Stimulated activated naive B cell treated with anti-CD40 and anti-IgM and Interleukin-4, amounts not matched to agents 10 μg/mL and 1 μg/mL and 100 μg/mL, for 72 hours (primary cell): ENCODE measurements around the gene SREBF2.
A peak's percentile ranks its signal among the peaks of the same experiment; 100 is the strongest.
"Not testable (repeated sequence)": the region's sequence is repeated elsewhere in the genome, so short reads cannot be mapped to it uniquely, and the experiment has no call there.

ENCODE experiments used
- ATAC-seq, 2 donors: fragments of 150-1000 bp; cut with Tn5 transposase; replicated peaks; 2 replicates each; pipeline ENCODE4 v1.10.0; 2021; ENCODE audit warnings: moderate library complexity in 1 of 2
- DNase-seq: peaks from one replicate; pipeline ENCODE4 v3.0.0; 2021
- H3K27ac Mint-ChIP-seq: one replicate; pipeline ENCODE4 v1.8.0; 2022; ENCODE audit warnings: mild to moderate bottlenecking, mixed read lengths
- H3K27me3 Mint-ChIP-seq, 2 donors: one replicate each; pipeline ENCODE4 v1.8.0; 2022; ENCODE audit warnings: mixed read lengths in 2 of 2
- H3K36me3 Mint-ChIP-seq, 2 donors: one replicate each; pipeline ENCODE4 v1.8.0; 2022; ENCODE audit warnings: mixed read lengths in 2 of 2, mild to moderate bottlenecking in 1 of 2
- H3K4me1 Mint-ChIP-seq, 2 donors: one replicate each; pipeline ENCODE4 v1.8.0; 2022; ENCODE audit warnings: mixed read lengths in 2 of 2, mild to moderate bottlenecking in 1 of 2
- H3K4me3 Mint-ChIP-seq, 2 donors: one replicate each; pipeline ENCODE4 v1.8.0; 2022; ENCODE audit warnings: mild to moderate bottlenecking in 2 of 2, mixed read lengths in 2 of 2, moderate library complexity in 1 of 2
- H3K9me3 Mint-ChIP-seq, 2 donors: one replicate each; pipeline ENCODE4 v1.8.0; 2022; ENCODE audit warnings: mixed read lengths in 2 of 2, mild to moderate bottlenecking in 1 of 2

Gene SREBF2

GRCh38 chr22:41943661-41944209 is 110.8 kb downstream of the SREBF2 start:
- H3K9me3 Mint-ChIP-seq: no peaks in the 10 kb centered on the region
- peak overlapping the region; percentile 7 for H3K27ac Mint-ChIP-seq
- peak overlapping the region in 1 of 2 donors; percentile 53 for H3K4me3 Mint-ChIP-seq
- DNase-seq: no peak
- H3K4me1 Mint-ChIP-seq: peaks cover 38 to 67% of the 10 kb centered on the region in 2 donors
- peaks cover 28 to 48% of the 10 kb centered on the region in 2 donors for H3K36me3 Mint-ChIP-seq
- H3K27me3 Mint-ChIP-seq: peaks cover 4 to 6% of the 10 kb centered on the region in 2 donors
- no peak for ATAC-seq

GRCh38 chr22:41946629-41947423 is 113.9 kb downstream of the SREBF2 start, which contains the start of gene CENPM:
Gene CENPM (minus strand): TSS chr22:41947152. CDS start chr22:41947076, 76 bp downstream.
- ATAC-seq (peak; percentile 93 to 96), DNase-seq (peak; percentile 91)
- Mint-ChIP-seq H3K27ac (peak within 1 kb of the TSS; percentile 93), H3K27me3 (peaks cover 4 to 6% of the 10 kb centered on the region in 2 donors), H3K36me3 (peaks cover 14 to 24% of the 10 kb centered on the region in 2 donors), H3K4me3 (peak within 1 kb of the TSS; percentile 90 to 92), H3K4me1 (peaks cover 39 to 58% of the 10 kb centered on the region in 2 donors), H3K9me3 (no peaks in the 10 kb centered on the region)

GRCh38 chr22:41947424-41948080 is 114.6 kb downstream of the SREBF2 start:
- ATAC-seq (no peak), DNase-seq (no peak)
- H3K4me3 Mint-ChIP-seq: peak overlapping the region; percentile 90 to 92
- H3K36me3 Mint-ChIP-seq: peaks cover 14 to 20% of the 10 kb centered on the region in 2 donors
- H3K4me1 Mint-ChIP-seq: peaks cover 44 to 61% of the 10 kb centered on the region in 2 donors
- no peaks in the 10 kb centered on the region for H3K9me3 Mint-ChIP-seq
- peaks cover 4 to 6% of the 10 kb centered on the region in 2 donors for H3K27me3 Mint-ChIP-seq
- peak overlapping the region; percentile 93 for H3K27ac Mint-ChIP-seq

GRCh38 chr22:41948142-41948541 is 115.2 kb downstream of the SREBF2 start:
- H3K27me3 Mint-ChIP-seq: peaks cover 4 to 6% of the 10 kb centered on the region in 2 donors

GRCh38 chr22:41948928-41949296 is 116.0 kb downstream of the SREBF2 start:
- H3K27ac Mint-ChIP-seq: peak overlapping the region; percentile 94

More at GRCh38 chr22:41948142-41948541, 115.2 kb downstream of the SREBF2 start:
- DNase-seq (no peak), ATAC-seq (no peak)
- Mint-ChIP-seq H3K4me1 (peaks cover 44 to 61% of the 10 kb centered on the region in 2 donors), H3K36me3 (peaks cover 14 to 20% of the 10 kb centered on the region in 2 donors), H3K9me3 (no peaks in the 10 kb centered on the region), H3K4me3 (no peak overlapping the region), H3K27ac (no peak overlapping the region)

GRCh38 chr22:41949297-41949965 is 116.5 kb downstream of the SREBF2 start:
- Mint-ChIP-seq H3K36me3 (peaks cover 6 to 10% of the 10 kb centered on the region in 2 donors), H3K4me3 (peak overlapping the region; percentile 42 to 67), H3K4me1 (peaks cover 37 to 52% of the 10 kb centered on the region in 2 donors), H3K27me3 (peaks cover 4 to 6% of the 10 kb centered on the region in 2 donors), H3K27ac (peak overlapping the region; percentile 94), H3K9me3 (no peaks in the 10 kb centered on the region)
- peak in 1 of 2 donors; percentile 6 for ATAC-seq
- DNase-seq: no peak

More at GRCh38 chr22:41948928-41949296, 116.0 kb downstream of the SREBF2 start:
- not testable (repeated sequence) for DNase-seq, H3K9me3 Mint-ChIP-seq, ATAC-seq, H3K27me3 Mint-ChIP-seq
- Mint-ChIP-seq H3K36me3 (peaks cover 7 to 13% of the 10 kb centered on the region in 2 donors), H3K4me1 (peaks cover 36 to 55% of the 10 kb centered on the region in 2 donors), H3K4me3 (peak overlapping the region in 1 of 2 donors; percentile 67)

GRCh38 chr22:41951898-41952474 is 119.1 kb downstream of the SREBF2 start, which contains the start of gene SMIM45:
Gene SMIM45 (plus strand): TSS chr22:41952150.
- Mint-ChIP-seq H3K4me3 (peak within 1 kb of the TSS in 1 of 2 donors; percentile 30), H3K27me3 (no peaks in the 10 kb centered on the region), H3K27ac (peak within 1 kb of the TSS; percentile 27), H3K36me3 (no peaks in the 10 kb centered on the region), H3K4me1 (peaks cover 33 to 42% of the 10 kb centered on the region in 2 donors), H3K9me3 (no peaks in the 10 kb centered on the region)
- ATAC-seq (peak; percentile 78 to 83), DNase-seq (no peak)

GRCh38 chr22:41952713-41953112 is 119.8 kb downstream of the SREBF2 start:
- Mint-ChIP-seq H3K27me3 (no peaks in the 10 kb centered on the region), H3K9me3 (no peaks in the 10 kb centered on the region), H3K36me3 (peaks cover 0 to 2% of the 10 kb centered on the region in 2 donors), H3K4me3 (no peak overlapping the region), H3K4me1 (peaks cover 36 to 40% of the 10 kb centered on the region in 2 donors), H3K27ac (no peak overlapping the region)
- ATAC-seq: no peak
- no peak for DNase-seq
